Fibroblast of peridontal ligament (primary cell): ENCODE measurements around the gene SMARCB1.

Experiments
- DNase-seq: peaks from one replicate; pipeline ENCODE4 v3.0.0-alpha.2; 2010; ENCODE audit errors: extremely low read depth

SMARCB1 gene

GRCh38 chr22:23803001-23803819 lies 16.4 kb downstream of the SMARCB1 start:
- DNase-seq, result no peak

GRCh38 chr22:23804781-23805291 lies 18.1 kb downstream of the SMARCB1 start:
- no peak for DNase-seq

- no peak for DNase-seq
These were observed 20.1 kb downstream of the SMARCB1 start for GRCh38 chr22:23806837-23807236.

GRCh38 chr22:23812378-23812777 lies 25.6 kb downstream of the SMARCB1 start:
- no peak for DNase-seq

- no peak for DNase-seq
These were observed 28.9 kb downstream of the SMARCB1 start for GRCh38 chr22:23815541-23816155.

- no peak for DNase-seq
These were observed 29.6 kb downstream of the SMARCB1 start for GRCh38 chr22:23816156-23816976.

- no peak for DNase-seq
These were observed 30.4 kb downstream of the SMARCB1 start for GRCh38 chr22:23817146-23817545.

- no peak for DNase-seq
These were observed 31.8 kb downstream of the SMARCB1 start for GRCh38 chr22:23818541-23818940.

- DNase-seq, result no peak
These were observed 34.0 kb downstream of the SMARCB1 start for GRCh38 chr22:23820748-23821211.

GRCh38 chr22:23822101-23822671 lies 35.4 kb downstream of the SMARCB1 start:
- no peak for DNase-seq

GRCh38 chr22:23823331-23823791 lies 36.6 kb downstream of the SMARCB1 start:
- no peak for DNase-seq

GRCh38 chr22:23824476-23825245 lies 37.9 kb downstream of the SMARCB1 start:
- DNase-seq, result no peak

- DNase-seq, result no peak
These were observed 38.6 kb downstream of the SMARCB1 start for GRCh38 chr22:23825246-23825905.

GRCh38 chr22:23826510-23827350 lies 40.0 kb downstream of the SMARCB1 start:
- DNase-seq, result peak; percentile 58

- no peak for DNase-seq
These were observed 40.7 kb downstream of the SMARCB1 start for GRCh38 chr22:23827351-23827995.

GRCh38 chr22:23828800-23829680 lies 42.3 kb downstream of the SMARCB1 start:
- no peak for DNase-seq

- peak; percentile 98 for DNase-seq
These were observed 43.1 kb downstream of the SMARCB1 start for GRCh38 chr22:23829845-23830372.

- no peak for DNase-seq
These were observed 44.5 kb downstream of the SMARCB1 start for GRCh38 chr22:23831261-23831660.
